Naive thymus-derived CD4-positive, alpha-beta T cell (primary cell): ENCODE measurements around the gene ADAMTS4. TPM values are rescaled to one million over a fixed set of nuclear protein-coding genes. Genes with fewer than 3 reads are reported as not detected.

ENCODE experiments used
- ATAC-seq: fragments of 150-1000 bp; cut with Tn5 transposase; 2 replicates; pipeline ENCODE4 v1.10.0; 2021; ENCODE audit warnings: mild to moderate bottlenecking, moderate library complexity
- CTCF ChIA-PET: fragments of 350-600 bp; sonication (Branson Sonifier 250); formaldehyde crosslinking; loops from one replicate; lab custom pipeline; 2021; ENCODE audit warnings: antibody characterized with exemption; lab: Charles Lee
- POLR2A ChIA-PET: fragments of 350-600 bp; sonication (Branson Sonifier 250); formaldehyde crosslinking; loops from one replicate; lab custom pipeline; 2021; ENCODE audit warnings: antibody characterized with exemption, inconsistent platforms; lab: Charles Lee
- DNase-seq, 9 donors: peaks; one replicate each; pipeline versions ENCODE4 v3.0.0 to v3.0.0-alpha.2; 2020 to 2022; ENCODE audit warnings: mixed read lengths in 1 of 9
- H3K27ac ChIP-seq: one replicate; pipeline ENCODE4 v1.7.0; 2013; ENCODE audit warnings: mild to moderate bottlenecking, low read depth, low read length, moderate library complexity
- H3K27me3 ChIP-seq, 2 donors: one replicate each; pipeline ENCODE4 v1.7.0; 2013; ENCODE audit warnings: low read length in 2 of 2, mild to moderate bottlenecking in 2 of 2, moderate library complexity in 2 of 2; ENCODE audit not compliant: control insufficient read depth in 2 of 2, insufficient read depth in 2 of 2
- H3K36me3 ChIP-seq, 3 experiments: 1 replicate in 2 of 3; 2 replicates in 1 of 3; pipeline ENCODE4 v1.7.0; 2013; ENCODE audit warnings: low read length in 3 of 3, mild to moderate bottlenecking in 3 of 3, moderate library complexity in 1 of 3; ENCODE audit not compliant: insufficient read depth in 3 of 3, control insufficient read depth in 2 of 3
- H3K4me1 ChIP-seq, 2 donors: one replicate each; pipeline ENCODE4 v1.7.0; 2013; ENCODE audit warnings: low read length in 2 of 2, mild to moderate bottlenecking in 2 of 2, moderate library complexity in 1 of 2; ENCODE audit not compliant: control insufficient read depth in 2 of 2, insufficient read depth in 2 of 2
- H3K4me3 ChIP-seq: 2 replicates; pipeline ENCODE4 v1.7.0; 2013; ENCODE audit warnings: mild to moderate bottlenecking, low read length
- H3K9me3 ChIP-seq, 3 experiments: 1 replicate in 2 of 3; 2 replicates in 1 of 3; pipeline ENCODE4 v1.7.0; 2013; ENCODE audit warnings: low read length in 3 of 3; ENCODE audit not compliant: control insufficient read depth in 2 of 3
- H3K27ac Mint-ChIP-seq, 9 donors: one replicate each; pipeline ENCODE4 v1.8.0; 2020 to 2022; ENCODE audit warnings: mixed read lengths in 9 of 9, mild to moderate bottlenecking in 8 of 9, moderate library complexity in 5 of 9, inconsistent platforms in 2 of 9
- H3K27me3 Mint-ChIP-seq, 5 donors: one replicate each; pipeline ENCODE4 v1.8.0; 2021 to 2022; ENCODE audit warnings: mixed read lengths in 5 of 5, mild to moderate bottlenecking in 1 of 5
- H3K36me3 Mint-ChIP-seq, 5 donors: one replicate each; pipeline ENCODE4 v1.8.0; 2020 to 2022; ENCODE audit warnings: mixed read lengths in 5 of 5, mild to moderate bottlenecking in 3 of 5, inconsistent platforms in 1 of 5
- H3K4me1 Mint-ChIP-seq, 7 donors: one replicate each; pipeline ENCODE4 v1.8.0; 2020 to 2022; ENCODE audit warnings: mixed read lengths in 7 of 7, mild to moderate bottlenecking in 3 of 7, inconsistent platforms in 1 of 7
- H3K4me3 Mint-ChIP-seq, 10 donors: one replicate each; pipeline ENCODE4 v1.8.0; 2020 to 2022; ENCODE audit warnings: mild to moderate bottlenecking in 10 of 10, mixed read lengths in 10 of 10, moderate library complexity in 6 of 10, inconsistent platforms in 2 of 10
- H3K9me3 Mint-ChIP-seq, 11 donors: one replicate each; pipeline ENCODE4 v1.8.0; 2020 to 2022; ENCODE audit warnings: mixed read lengths in 11 of 11, mild to moderate bottlenecking in 4 of 11, inconsistent platforms in 1 of 11, moderate library complexity in 1 of 11
- intact Hi-C, 2 donors: fragments of 100-400 bp; cut with micrococcal nuclease; formaldehyde crosslinking; loops; one replicate each; pipeline ENCODE4 v1.15.1; 2023
- polyA plus RNA-seq, 2 donors: library from polyadenylated mRNA; unstranded; fragments of 300-500 nt; fragmentation: Illumina TruSeq; gene quantifications; one replicate each; pipeline ENCODE4 v1.2.3, GENCODE V29; 2021
- total RNA-seq, 6 experiments: library from RNA in 5 of 6; stranded (reverse) in 5 of 6; gene quantifications; 1 replicate in 5 of 6; 2 replicates in 1 of 6; pipeline ENCODE4 v1.2.3 and lab custom pipeline; 2021 to 2026

Gene ADAMTS4
- total and polyA plus RNA-seq, 7 experiments from 2014 or later = 0.21 to 3.3 (median 1.1) TPM

DNA sequence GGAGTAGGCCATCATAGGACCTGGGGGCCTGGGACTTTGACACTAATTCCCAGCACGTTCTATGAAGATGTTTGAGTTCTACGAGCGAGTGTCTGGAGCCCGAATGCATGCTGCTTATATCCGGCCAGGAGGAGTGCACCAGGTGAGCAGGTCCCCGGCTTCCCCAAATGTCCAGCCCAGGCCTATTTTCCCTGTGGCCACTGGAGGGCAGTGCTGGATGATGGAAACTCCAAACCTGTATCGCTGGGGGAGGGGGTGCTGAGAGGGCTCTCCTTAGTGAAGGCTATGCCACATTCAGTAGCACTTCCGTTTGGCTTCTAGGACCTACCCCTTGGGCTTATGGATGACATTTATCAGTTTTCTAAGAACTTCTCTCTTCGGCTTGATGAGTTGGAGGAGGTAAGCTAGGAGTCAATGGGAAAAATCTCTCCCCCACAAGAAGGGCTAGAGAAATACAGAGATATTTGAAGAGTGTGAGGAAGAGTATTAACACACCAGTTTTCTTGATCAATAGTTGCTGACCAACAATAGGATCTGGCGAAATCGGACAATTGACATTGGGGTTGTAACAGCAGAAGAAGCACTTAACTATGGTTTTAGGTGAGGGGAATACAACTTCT lies 11.0 kb upstream of the ADAMTS4 start:
- H3K36me3 Mint-ChIP-seq = peaks cover 22 to 60% (median 43%) of the 10 kb centered on the region in 5 donors
- no peak overlapping the region for H3K4me3 Mint-ChIP-seq

DNA sequence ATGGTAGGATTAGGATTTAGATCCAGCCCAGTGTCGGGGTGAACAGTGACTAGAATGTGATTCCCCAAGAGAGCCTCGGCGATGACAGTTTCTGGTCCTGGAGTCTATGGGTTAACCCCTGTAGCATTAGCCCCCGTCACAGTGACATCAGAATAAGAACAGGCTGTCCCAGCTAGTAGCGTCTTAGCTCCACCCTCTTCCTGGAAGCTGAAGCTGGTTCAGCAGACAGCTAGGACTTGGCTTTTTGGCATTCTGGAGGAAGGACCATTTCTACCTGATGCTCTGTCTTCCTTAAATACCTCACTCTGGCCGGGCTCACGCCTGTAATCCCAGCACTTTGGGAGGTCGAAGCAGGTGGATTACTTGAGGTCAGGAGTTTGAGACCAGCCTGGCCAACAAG lies 8.3 kb upstream of the ADAMTS4 start:
- CTCF ChIA-PET = interaction anchor here (1.0 to 6.1 kb wide), 5 partner anchors 15 to 167 kb away, joined by 3 to 66 read pairs (median 21); partner anchors contain the start of gene TOMM40L
- DNase-seq (no peak), ATAC-seq (no peak)
- no peak overlapping the region for H3K27ac ChIP-seq
- H3K9me3 ChIP-seq = no peaks in the 10 kb centered on the region
- Mint-ChIP-seq H3K9me3 (no peaks in the 10 kb centered on the region), H3K4me1 (peaks cover 17 to 71% (median 55%) of the 10 kb centered on the region in 7 donors), H3K4me3 (no peak overlapping the region), H3K27ac (peak overlapping the region in 3 of 9 donors; percentile 2 to 52 (median 10)), H3K27me3 (no peaks in the 10 kb centered on the region), H3K36me3 (peaks cover 25 to 46% (median 37%) of the 10 kb centered on the region in 5 donors)
- H3K36me3 ChIP-seq = peaks cover 23 to 72% (median 43%) of the 10 kb centered on the region in 3 experiments
- H3K4me1 ChIP-seq = peaks cover 16 to 45% of the 10 kb centered on the region in 2 donors
- no peaks in the 10 kb centered on the region for H3K27me3 ChIP-seq
- intact Hi-C loops = no loop called here
- POLR2A ChIA-PET = interaction anchor here (0.6 to 29.1 kb wide), 4 partner anchors 16 to 83 kb away, joined by 4 to 508 read pairs (median 113); partner anchors contain the start of genes APOA2, FCER1G, PPOX and TOMM40L
- H3K4me3 ChIP-seq = no peak overlapping the region

More for the DNA sequence above, 11.0 kb upstream of the ADAMTS4 start:
- H3K27me3 Mint-ChIP-seq = no peaks in the 10 kb centered on the region
- peak; percentile 98 for ATAC-seq
- CTCF ChIA-PET = interaction anchor here (0.6 to 6.9 kb wide), 14 partner anchors 8 to 174 kb away, joined by 3 to 74 read pairs (median 8); partner anchors contain the start of genes ADAMTS4, APOA2, NDUFS2 and TOMM40L
- H3K27ac ChIP-seq = peak overlapping the region; percentile 27
- intact Hi-C loops = loop anchor here (1.0 kb wide), 6 partner anchors 15 to 172 kb away; partner anchors contain the start of gene PPOX (in 1 of the 2)
- H3K4me1 ChIP-seq = peaks cover 0 to 31% of the 10 kb centered on the region in 2 donors
- peak overlapping the region in 8 of 9 donors; percentile 60 to 89 (median 66) for H3K27ac Mint-ChIP-seq
- POLR2A ChIA-PET = interaction anchor here (1.4 to 29.1 kb wide), 4 partner anchors 7 to 80 kb away, joined by 4 to 508 read pairs (median 9); partner anchors contain the start of genes APOA2, FCER1G, NDUFS2 and TOMM40L
- no peaks in the 10 kb centered on the region for H3K9me3 ChIP-seq
- H3K4me3 ChIP-seq = no peak overlapping the region
- H3K27me3 ChIP-seq = no peaks in the 10 kb centered on the region
- H3K9me3 Mint-ChIP-seq = no peaks in the 10 kb centered on the region
- peaks cover 32 to 83% (median 45%) of the 10 kb centered on the region in 3 experiments for H3K36me3 ChIP-seq
- H3K4me1 Mint-ChIP-seq = peaks cover 12 to 49% (median 41%) of the 10 kb centered on the region in 7 donors
- peak; percentile 53 to 79 (median 73) for DNase-seq

DNA sequence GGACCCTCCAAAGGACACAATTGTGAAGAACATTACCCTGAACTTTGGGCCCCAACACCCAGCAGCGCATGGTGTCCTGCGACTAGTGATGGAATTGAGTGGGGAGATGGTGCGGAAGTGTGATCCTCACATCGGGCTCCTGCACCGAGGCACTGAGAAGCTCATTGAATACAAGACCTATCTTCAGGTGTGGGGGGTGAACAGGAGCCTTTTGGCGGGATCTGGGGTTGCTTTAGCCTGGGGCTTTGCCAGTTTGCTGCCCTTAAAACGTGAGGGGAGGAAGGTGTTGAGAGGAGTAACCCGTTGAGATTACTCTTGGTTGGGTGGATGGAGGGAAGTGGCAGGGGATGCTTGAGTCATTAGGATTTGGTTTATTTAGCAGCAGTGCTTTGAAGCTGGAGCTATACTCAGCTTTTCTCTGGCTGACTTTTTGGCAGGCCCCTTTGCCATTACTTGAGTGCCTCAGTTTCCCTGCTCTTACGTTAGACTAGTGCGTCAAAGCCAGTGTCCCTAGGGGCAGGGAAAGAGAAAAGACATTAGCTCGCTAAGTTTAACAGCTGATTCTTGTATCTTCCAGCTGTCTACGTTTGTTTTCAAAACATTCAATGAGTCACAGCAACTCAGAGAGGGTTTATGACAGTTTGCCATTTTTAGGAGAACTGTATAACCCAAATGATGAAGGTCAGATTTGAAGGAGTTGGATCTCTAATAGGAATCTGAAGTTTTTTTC lies 7.7 kb upstream of the ADAMTS4 start:
- intact Hi-C loops = no loop called here
- peak overlapping the region in 5 of 9 donors; percentile 10 to 88 (median 64) for H3K27ac Mint-ChIP-seq
- H3K4me1 ChIP-seq = peaks cover 18 to 49% of the 10 kb centered on the region in 2 donors

DNA sequence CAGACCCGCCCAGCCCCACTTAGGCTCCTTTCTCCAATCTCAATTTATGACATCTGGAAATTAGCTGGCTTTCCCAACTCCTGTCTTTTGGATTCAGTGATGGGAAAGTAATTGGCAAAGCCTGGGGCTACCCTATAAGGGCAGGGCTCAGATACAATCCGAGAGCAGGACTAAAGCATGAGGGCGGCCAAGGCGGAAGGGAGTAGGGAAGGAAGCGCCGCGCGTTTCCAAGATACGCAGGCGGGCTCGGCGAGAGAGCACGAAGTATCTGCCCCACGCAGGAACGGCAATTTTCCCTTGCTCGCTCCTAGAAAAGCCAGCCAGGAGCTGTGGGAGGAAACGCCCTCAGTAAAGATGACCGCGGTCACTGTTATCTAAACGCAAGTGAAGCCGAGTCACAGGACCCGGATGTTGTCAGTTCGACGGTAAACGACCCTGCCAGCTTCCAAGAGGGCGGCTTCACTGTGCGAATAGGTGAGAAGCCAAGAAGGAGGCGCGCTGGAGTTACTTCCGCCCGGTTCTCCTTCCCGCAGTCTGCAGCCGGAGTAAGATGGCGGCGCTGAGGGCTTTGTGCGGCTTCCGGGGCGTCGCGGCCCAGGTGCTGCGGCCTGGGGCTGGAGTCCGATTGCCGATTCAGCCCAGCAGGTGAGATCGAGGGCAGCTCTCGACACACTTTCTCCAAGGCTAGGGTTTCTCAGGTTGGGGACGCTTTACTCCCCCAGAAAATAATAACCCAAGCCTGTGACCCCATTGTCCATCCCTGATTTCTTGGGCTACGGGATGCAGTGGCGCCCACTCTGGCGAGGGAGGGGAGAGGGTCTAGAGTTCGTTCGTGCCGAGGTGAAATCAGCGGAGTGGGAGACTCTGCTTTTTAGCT lies 3.2 kb upstream of the ADAMTS4 start, which contains the start of gene NDUFS2:
TSS of gene NDUFS2 (plus strand) at position 532 of the 877 bp plus-strand sequence. CDS start at position 551, 19 bp downstream.
- no peaks in the 10 kb centered on the region for H3K27me3 ChIP-seq

More for the DNA sequence above, 7.7 kb upstream of the ADAMTS4 start:
- ChIA-PET CTCF (interaction anchor here (0.7 to 6.1 kb wide), 9 partner anchors 15 to 182 kb away, joined by 3 to 66 read pairs (median 5); partner anchors contain the start of genes PPOX and TOMM40L), POLR2A (interaction anchor here (0.7 to 29.1 kb wide), 9 partner anchors 9 to 97 kb away, joined by 3 to 508 read pairs (median 6); partner anchors contain the start of genes APOA2, FCER1G, PPOX and TOMM40L)
- H3K4me3 ChIP-seq = no peak overlapping the region
- DNase-seq = no peak
- no peaks in the 10 kb centered on the region for H3K27me3 Mint-ChIP-seq
- peaks cover 22 to 42% (median 34%) of the 10 kb centered on the region in 5 donors for H3K36me3 Mint-ChIP-seq
- no peaks in the 10 kb centered on the region for H3K9me3 ChIP-seq
- no peak overlapping the region for H3K4me3 Mint-ChIP-seq
- H3K27ac ChIP-seq = no peak overlapping the region
- no peaks in the 10 kb centered on the region for H3K9me3 Mint-ChIP-seq
- H3K27me3 ChIP-seq = no peaks in the 10 kb centered on the region
- H3K36me3 ChIP-seq = peaks cover 20 to 66% (median 37%) of the 10 kb centered on the region in 3 experiments
- no peak for ATAC-seq
- peaks cover 17 to 73% (median 61%) of the 10 kb centered on the region in 7 donors for H3K4me1 Mint-ChIP-seq

More for the DNA sequence above, 3.2 kb upstream of the ADAMTS4 start, which contains the start of gene NDUFS2:
- intact Hi-C loops = loop anchor here (1.0 to 2.0 kb wide), 10 partner anchors 10 to 338 kb away; partner anchors contain the start of genes PPOX (in 2 of the 2), UFC1 (in 2 of the 2), USP21 (in 2 of the 2) and B4GALT3 (in 1 of the 2)
- Histone ChIP-seq H3K27ac (peak within 1 kb of the TSS; percentile 97), H3K4me3 (peak within 1 kb of the TSS; percentile 78), H3K36me3 (peaks cover 2 to 35% (median 12%) of the 10 kb centered on the region in 3 experiments), H3K4me1 (peaks cover 35 to 60% of the 10 kb centered on the region in 2 donors), H3K9me3 (no peaks in the 10 kb centered on the region)
- peak; percentile 71 to 98 (median 92) for DNase-seq
- Mint-ChIP-seq H3K4me3 (peak within 1 kb of the TSS; percentile 90 to 98 (median 95)), H3K27ac (peak within 1 kb of the TSS; percentile 96 to 99 (median 98)), H3K36me3 (peaks cover 13 to 24% (median 19%) of the 10 kb centered on the region in 5 donors), H3K9me3 (peaks cover 0 to 1% (median 0%) of the 10 kb centered on the region in 11 donors), H3K27me3 (no peaks in the 10 kb centered on the region), H3K4me1 (peaks cover 36 to 83% (median 66%) of the 10 kb centered on the region in 7 donors)
- ATAC-seq = peak; percentile 99
- CTCF ChIA-PET = interaction anchor here (0.6 to 6.1 kb wide), 17 partner anchors 9 to 180 kb away, joined by 3 to 66 read pairs (median 4); partner anchors contain the start of genes APOA2, B4GALT3, PPOX and TOMM40L
- POLR2A ChIA-PET = interaction anchor here (0.6 to 29.1 kb wide), 28 partner anchors 9 to 187 kb away, joined by 3 to 508 read pairs (median 7); partner anchors contain the start of genes APOA2, B4GALT3, CFAP126 and FCER1G
